HG03354 (cell line): ENCODE data around the gene ASGR1.

ENCODE experiments used
- ATAC-seq: cut with Tn5 transposase; IDR thresholded peaks from one replicate; pipeline ENCODE4 v1.9.1; 2021; ENCODE audit warnings: mild to moderate bottlenecking; ENCODE audit not compliant: unreplicated experiment, poor library complexity, severe bottlenecking

ASGR1 gene

GRCh38 chr17:7179317-7180254, at the start of gene ASGR1:
Gene ASGR1 (minus strand): TSS chr17:7179370. CDS start chr17:7178563, 807 bp downstream.
- ATAC-seq, result no peak

GRCh38 chr17:7228920-7229319, 49.8 kb upstream of the ASGR1 start:
- no peak for ATAC-seq

GRCh38 chr17:7226721-7227710, 47.8 kb upstream of the ASGR1 start:
- no peak for ATAC-seq

- no peak for ATAC-seq
Measured at GRCh38 chr17:7225711-7226331, 46.7 kb upstream of the ASGR1 start.

GRCh38 chr17:7224661-7225111, 45.5 kb upstream of the ASGR1 start:
- ATAC-seq, result no peak

- ATAC-seq, result no peak
Measured at GRCh38 chr17:7224110-7224509, 44.9 kb upstream of the ASGR1 start.

GRCh38 chr17:7223375-7223774, 44.2 kb upstream of the ASGR1 start:
- no peak for ATAC-seq

- ATAC-seq, result no peak
Measured at GRCh38 chr17:7222972-7223292, 43.8 kb upstream of the ASGR1 start.

GRCh38 chr17:7222093-7222971, 43.2 kb upstream of the ASGR1 start:
- no peak for ATAC-seq

GRCh38 chr17:7221278-7222092, 42.3 kb upstream of the ASGR1 start:
- ATAC-seq, result no peak

GRCh38 chr17:7220593-7221277, 41.6 kb upstream of the ASGR1 start:
- ATAC-seq, result no peak

GRCh38 chr17:7219812-7220592, 40.8 kb upstream of the ASGR1 start, which contains the start of the genes ACADVL and DLG4:
Gene ACADVL (plus strand): TSS chr17:7219938. CDS start chr17:7219985, 47 bp downstream.
Gene DLG4 (minus strand): TSS chr17:7219836.
- ATAC-seq, result peak; percentile 62

GRCh38 chr17:7219229-7219811, 40.1 kb upstream of the ASGR1 start:
- ATAC-seq, result no peak

GRCh38 chr17:7218758-7219157, 39.6 kb upstream of the ASGR1 start:
- no peak for ATAC-seq

- no peak for ATAC-seq
Measured at GRCh38 chr17:7218166-7218565, 39.0 kb upstream of the ASGR1 start.
